Measurements from ENCODE around the gene MBP. TPM values are rescaled to one million over a fixed set of nuclear protein-coding genes. Genes with fewer than 3 reads are reported as not detected.
A peak's percentile ranks its signal among the peaks of the same experiment; 100 is the strongest.

The MBP gene
- total RNA-seq, 1 donor from 2014 or later = 9.7 TPM

DNA sequence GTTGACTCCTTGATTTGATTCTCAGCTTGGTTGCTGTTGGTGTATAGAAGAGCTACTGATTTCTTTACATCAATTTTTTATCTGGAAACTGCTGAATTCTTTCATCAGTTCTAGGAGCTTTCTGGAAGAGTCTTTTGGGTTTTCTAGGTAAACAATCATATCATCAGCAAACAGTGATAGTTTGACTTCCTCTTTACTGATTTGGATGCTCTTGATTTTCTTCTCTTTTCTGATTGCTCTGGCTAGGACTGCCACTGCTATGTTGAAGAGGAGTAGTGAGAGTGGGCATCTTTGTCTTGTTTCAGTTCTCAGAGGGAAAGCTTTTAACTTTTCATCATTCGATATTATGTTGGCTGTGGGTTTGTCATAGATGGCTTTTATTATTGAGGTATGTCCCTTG, 169.7 kb downstream of the MBP start:
- H3K27ac Mint-ChIP-seq (ENCODE audit: unreplicated experiment) = no peak overlapping the region
- no peaks in the 10 kb centered on the region for H3K9me3 Mint-ChIP-seq (ENCODE audit: unreplicated experiment)
- H3K27me3 Mint-ChIP-seq (ENCODE audit: unreplicated experiment) = no peaks in the 10 kb centered on the region
- no peak for TF ChIP-seq CTCF (IDR thresholded peaks at IDR 0.05; ENCODE audit: unreplicated experiment)
- DNase-seq (ENCODE audit: low spot score) = no peak
- no peak overlapping the region for H3K4me3 Mint-ChIP-seq (ENCODE audit: unreplicated experiment)
- peaks cover 7% of the 10 kb centered on the region for H3K4me1 Mint-ChIP-seq (ENCODE audit: unreplicated experiment)
- H3K36me3 Mint-ChIP-seq (ENCODE audit: low read depth, unreplicated experiment) = peaks cover 30% of the 10 kb centered on the region

DNA sequence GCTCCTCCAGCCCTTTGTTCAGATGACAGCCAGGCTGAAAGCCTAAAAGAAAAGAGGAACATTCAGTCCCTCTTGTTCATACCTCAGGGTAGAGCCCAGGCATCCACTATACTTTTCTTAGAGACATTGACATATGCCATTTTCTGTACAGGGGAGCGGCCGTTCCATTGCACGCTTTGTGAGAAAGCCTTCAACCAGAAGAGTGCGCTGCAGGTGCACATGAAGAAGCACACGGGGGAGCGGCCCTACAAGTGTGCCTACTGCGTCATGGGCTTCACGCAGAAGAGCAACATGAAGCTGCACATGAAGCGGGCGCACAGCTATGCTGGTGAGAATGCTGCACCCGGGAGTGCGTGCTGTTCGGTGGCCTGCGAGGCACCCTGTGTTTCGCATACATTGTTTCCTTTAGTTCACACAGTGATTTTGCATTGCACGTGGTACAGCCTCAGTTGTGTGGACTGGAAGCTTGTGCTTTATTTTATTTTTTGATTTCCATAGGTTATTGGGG, 172.0 kb downstream of the MBP start:
- H3K36me3 Mint-ChIP-seq (ENCODE audit: low read depth, unreplicated experiment) = peaks cover 37% of the 10 kb centered on the region
- peaks cover 3% of the 10 kb centered on the region for H3K27me3 Mint-ChIP-seq (ENCODE audit: unreplicated experiment)

GRCh38 chr18:76959605-76960004, 173.0 kb downstream of the MBP start:
- Mint-ChIP-seq H3K9me3 (ENCODE audit: unreplicated experiment) (no peaks in the 10 kb centered on the region), H3K36me3 (ENCODE audit: low read depth, unreplicated experiment) (peaks cover 37% of the 10 kb centered on the region), H3K4me3 (ENCODE audit: unreplicated experiment) (no peak overlapping the region), H3K4me1 (ENCODE audit: unreplicated experiment) (peaks cover 7% of the 10 kb centered on the region), H3K27me3 (ENCODE audit: unreplicated experiment) (peaks cover 3% of the 10 kb centered on the region), H3K27ac (ENCODE audit: unreplicated experiment) (peak overlapping the region; percentile 39)
- no peak for TF ChIP-seq CTCF (IDR thresholded peaks at IDR 0.05; ENCODE audit: unreplicated experiment)
- no peak for DNase-seq (ENCODE audit: low spot score)

More for the DNA sequence above, 172.0 kb downstream of the MBP start:
- DNase-seq (ENCODE audit: low spot score) = no peak
- Mint-ChIP-seq H3K9me3 (ENCODE audit: unreplicated experiment) (no peaks in the 10 kb centered on the region), H3K27ac (ENCODE audit: unreplicated experiment) (no peak overlapping the region), H3K4me1 (ENCODE audit: unreplicated experiment) (peaks cover 7% of the 10 kb centered on the region), H3K4me3 (ENCODE audit: unreplicated experiment) (peak overlapping the region; percentile 56)
- no peak for TF ChIP-seq CTCF (IDR thresholded peaks at IDR 0.05; ENCODE audit: unreplicated experiment)

- no peak for TF ChIP-seq CTCF (IDR thresholded peaks at IDR 0.05; ENCODE audit: unreplicated experiment)
- no peak for DNase-seq (ENCODE audit: low spot score)
- Mint-ChIP-seq H3K4me1 (ENCODE audit: unreplicated experiment) (peaks cover 7% of the 10 kb centered on the region), H3K9me3 (ENCODE audit: unreplicated experiment) (no peaks in the 10 kb centered on the region), H3K27ac (ENCODE audit: unreplicated experiment) (peak overlapping the region; percentile 19), H3K36me3 (ENCODE audit: low read depth, unreplicated experiment) (peaks cover 37% of the 10 kb centered on the region), H3K27me3 (ENCODE audit: unreplicated experiment) (peaks cover 4% of the 10 kb centered on the region), H3K4me3 (ENCODE audit: unreplicated experiment) (no peak overlapping the region)
These were observed 173.8 kb downstream of the MBP start for GRCh38 chr18:76958692-76959341.
